NOMO-1 treated with dmso at 0.1 percent for 144 hours (cell line): ENCODE results near the gene IGFL2.
"Not testable (repeated sequence)": the region's sequence is repeated elsewhere in the genome, so short reads cannot be mapped to it uniquely, and the experiment has no call there.

Experiments
- DNase-seq: peaks from one replicate; lab custom pipeline; 2025; ENCODE audit not compliant: unreplicated experiment; lab: John Stamatoyannopoulos, UW

The IGFL2 gene

GRCh38 chr19:46206682-46207081 is 58.6 kb downstream of the IGFL2 start:
- no peak for DNase-seq

- not testable (repeated sequence) for DNase-seq
Measured at GRCh38 chr19:46207858-46208257, 59.8 kb downstream of the IGFL2 start.

GRCh38 chr19:46209051-46209450 is 61.0 kb downstream of the IGFL2 start:
- DNase-seq, result no peak

- DNase-seq, result no peak
Measured at GRCh38 chr19:46209472-46209871, 61.4 kb downstream of the IGFL2 start.

GRCh38 chr19:46210669-46211068 is 62.6 kb downstream of the IGFL2 start:
- DNase-seq, result no peak
